IMR-90 (cell line): Measurements from ENCODE around the gene LMBR1L. TPM values are rescaled to one million over a fixed set of nuclear protein-coding genes. Genes with fewer than 3 reads are reported as not detected.

ENCODE experiments used
- ATAC-seq: fragments of 200-7000 bp; cut with Tn5 transposase; 2 replicates; pipeline ENCODE4 v1.9.1; 2020; ENCODE audit warnings: low read depth, mild to moderate bottlenecking, moderate library complexity
- BruUV-seq: library from RNA; stranded (reverse); fragments of 400-500 nt; replicated peaks from 2 replicates; lab custom pipeline; 2021; lab: Mats Ljungman, UMichigan
- CTCF ChIA-PET: fragments of 300-600 bp; formaldehyde crosslinking; extraction: SDS; loops from one replicate; lab custom pipeline; 2021; ENCODE audit warnings: antibody characterized with exemption; lab: Yijun Ruan, JAX
- POLR2A ChIA-PET: fragments of 300-600 bp; sonication (Branson Sonifier 250); formaldehyde crosslinking; loops from one replicate; lab custom pipeline; 2022; ENCODE audit warnings: antibody characterized with exemption; ENCODE audit not compliant: unreplicated experiment; lab: Charles Lee
- DNase-seq: peaks from one replicate; pipeline ENCODE4 v3.0.0; 2013
- H2AFZ ChIP-seq: replicated peaks from 2 replicates; pipeline ENCODE3; 2013; ENCODE audit warnings: low read length, mild to moderate bottlenecking; ENCODE audit not compliant: poor library complexity
- H2AK5ac ChIP-seq: 2 replicates; pipeline ENCODE4 v1.6.1; 2013; ENCODE audit warnings: low read depth, low read length, inconsistent platforms
- H2AK9ac ChIP-seq: replicated peaks from 2 replicates; pipeline ENCODE3; 2013; ENCODE audit warnings: mild to moderate bottlenecking, low read depth, low read length, moderate library complexity; ENCODE audit not compliant: poor library complexity
- H2BK120ac ChIP-seq: 2 replicates; pipeline ENCODE4 v1.6.1; 2013; ENCODE audit warnings: low read depth, low read length, inconsistent platforms
- H2BK15ac ChIP-seq: 3 replicates; pipeline ENCODE4 v1.6.1; 2013; ENCODE audit warnings: low read depth, low read length, inconsistent platforms
- H2BK20ac ChIP-seq: 2 replicates; pipeline ENCODE4 v1.6.1; 2013; ENCODE audit warnings: low read depth, mild to moderate bottlenecking, inconsistent platforms, low read length, moderate library complexity
- H2BK5ac ChIP-seq: 2 replicates; pipeline ENCODE4 v1.6.1; 2013; ENCODE audit warnings: mild to moderate bottlenecking, low read depth, low read length, inconsistent platforms; ENCODE audit not compliant: poor library complexity, severe bottlenecking
- H3K14ac ChIP-seq: replicated peaks from 2 replicates; pipeline ENCODE4 v1.6.1; 2013; ENCODE audit warnings: low read depth, low read length, inconsistent platforms
- H3K18ac ChIP-seq: 2 replicates; pipeline ENCODE4 v1.6.1; 2013; ENCODE audit warnings: low read depth, low read length, control low read depth
- H3K23ac ChIP-seq: 2 replicates; pipeline ENCODE4 v1.6.1; 2013; ENCODE audit warnings: low read depth, low read length, inconsistent platforms
- H3K27ac ChIP-seq: 2 replicates; pipeline ENCODE4 v1.5.1; 2013; ENCODE audit warnings: mild to moderate bottlenecking, control low read depth, low read length; ENCODE audit not compliant: insufficient read depth
- H3K27me3 ChIP-seq: 2 replicates; pipeline ENCODE4 v1.6.1; 2013; ENCODE audit warnings: low read length; ENCODE audit not compliant: control insufficient read depth, insufficient read depth
- H3K36me3 ChIP-seq: 2 replicates; pipeline ENCODE4 v1.6.1; 2013; ENCODE audit warnings: low read length, mixed read lengths; ENCODE audit not compliant: control insufficient read depth, insufficient read depth
- H3K4ac ChIP-seq: 2 replicates; pipeline ENCODE4 v1.6.1; 2013; ENCODE audit warnings: low read depth, low read length, inconsistent platforms
- H3K4me1 ChIP-seq: 2 replicates; pipeline ENCODE4 v1.6.1; 2013; ENCODE audit warnings: low read length, mixed read lengths; ENCODE audit not compliant: control insufficient read depth, insufficient read depth
- H3K4me2 ChIP-seq: 2 replicates; pipeline ENCODE4 v1.6.1; 2013; ENCODE audit warnings: low read depth, mild to moderate bottlenecking, control low read depth, low read length, moderate library complexity
- H3K4me3 ChIP-seq: 2 replicates; pipeline ENCODE4 v1.5.1; 2013; ENCODE audit warnings: low read depth, mild to moderate bottlenecking, control low read depth, low read length, moderate library complexity; ENCODE audit not compliant: insufficient read depth
- H3K56ac ChIP-seq: 2 replicates; pipeline ENCODE4 v1.6.1; 2013; ENCODE audit warnings: low read length, inconsistent platforms; ENCODE audit not compliant: insufficient read depth; ENCODE audit errors: extremely low read depth
- H3K79me1 ChIP-seq, 2 experiments: 2 replicates each; pipeline ENCODE4 v1.6.1; 2013; ENCODE audit warnings: low read length in 2 of 2, inconsistent platforms in 1 of 2, low read depth in 1 of 2
- H3K9ac ChIP-seq: 2 replicates; pipeline ENCODE4 v1.6.1; 2013; ENCODE audit warnings: low read depth, low read length, control low read depth
- H3K9me1 ChIP-seq: 2 replicates; pipeline ENCODE4 v1.6.1; 2013; ENCODE audit warnings: low read length, inconsistent platforms; ENCODE audit not compliant: insufficient read depth
- H3K9me3 ChIP-seq: 2 replicates; pipeline ENCODE4 v1.6.1; 2013; ENCODE audit warnings: low read length; ENCODE audit not compliant: control insufficient read depth, insufficient read depth
- H4K20me1 ChIP-seq: 2 replicates; pipeline ENCODE4 v1.6.1; 2013; ENCODE audit warnings: low read length, inconsistent platforms; ENCODE audit not compliant: insufficient read depth
- H4K5ac ChIP-seq: 2 replicates; pipeline ENCODE4 v1.6.1; 2013; ENCODE audit warnings: mild to moderate bottlenecking, low read depth, low read length, control low read depth
- H4K8ac ChIP-seq, 2 experiments: 2 replicates each; pipeline ENCODE4 v1.6.1; 2013; ENCODE audit warnings: low read depth in 2 of 2, low read length in 2 of 2, control low read depth in 1 of 2, inconsistent platforms in 1 of 2
- H4K91ac ChIP-seq: 2 replicates; pipeline ENCODE4 v1.6.1; 2013; ENCODE audit warnings: low read depth, low read length, inconsistent platforms; ENCODE audit not compliant: insufficient read depth
- BHLHE40 ChIP-seq: fragments of 150-350 bp; IDR thresholded peaks from 2 replicates; pipeline ENCODE4 v1.6.1; 2016; ENCODE audit warnings: mild to moderate bottlenecking, low read depth, low read length
- CEBPB ChIP-seq: IDR thresholded peaks from 2 replicates; pipeline ENCODE4 v1.6.1; 2012; ENCODE audit warnings: low read depth, low read length, improper control_type of control experiment
- CHD1 ChIP-seq: IDR thresholded peaks from 2 replicates; pipeline ENCODE4 v1.6.1; 2012; ENCODE audit warnings: low read depth, low read length, improper control_type of control experiment
- FOS ChIP-seq: fragments of 150-350 bp; IDR thresholded peaks from 2 replicates; pipeline ENCODE4 v1.6.1; 2016; ENCODE audit warnings: low read depth, low read length
- MAFK ChIP-seq: IDR thresholded peaks from 2 replicates; pipeline ENCODE4 v1.6.1; 2012; ENCODE audit warnings: low read depth, low read length, improper control_type of control experiment
- MAZ ChIP-seq: IDR thresholded peaks from 2 replicates; pipeline ENCODE4 v1.6.1; 2012; ENCODE audit warnings: low read depth, mild to moderate bottlenecking, low read length, improper control_type of control experiment, moderate library complexity, borderline replicate concordance
- MXI1 ChIP-seq: IDR thresholded peaks from 2 replicates; pipeline ENCODE4 v1.6.1; 2012; ENCODE audit warnings: low read depth, mild to moderate bottlenecking, low read length, moderate library complexity, borderline replicate concordance
- NFE2L2 ChIP-seq: fragments of 150-350 bp; IDR thresholded peaks from 2 replicates; pipeline ENCODE4 v1.6.1; 2016; ENCODE audit warnings: low read depth, mild to moderate bottlenecking, low read length
- POLR2A ChIP-seq: IDR thresholded peaks from 2 replicates; pipeline ENCODE4 v1.6.1; 2012; ENCODE audit warnings: mild to moderate bottlenecking, low read depth, low read length
- RAD21 ChIP-seq: IDR thresholded peaks from 2 replicates; pipeline ENCODE4 v1.6.1; 2012; ENCODE audit warnings: low read length, improper control_type of control experiment
- RFX5 ChIP-seq: IDR thresholded peaks from 2 replicates; pipeline ENCODE4 v1.8.0; 2012; ENCODE audit warnings: low read depth, mild to moderate bottlenecking, low read length, moderate library complexity
- SMC3 ChIP-seq: fragments of 150-350 bp; IDR thresholded peaks from 2 replicates; pipeline ENCODE4 v1.6.1; 2016; ENCODE audit warnings: low read depth, mild to moderate bottlenecking, antibody characterized with exemption, low read length, moderate library complexity
- USF2 ChIP-seq: fragments of 150-350 bp; IDR thresholded peaks from 2 replicates; pipeline ENCODE4 v1.6.1; 2017; ENCODE audit warnings: mild to moderate bottlenecking, antibody characterized with exemption, low read length, low read depth
- WGBS, 2 experiments: methylation state at CpG; one replicate each; pipeline versions ENCODE4 v1.1.5 to v1.1.7; 2013; ENCODE audit warnings: missing lambda C conversion rate in 2 of 2; ENCODE audit not compliant: insufficient read length in 1 of 2; ENCODE audit errors: extremely low coverage in 2 of 2; 5-methylcytosine and 5-hydroxymethylcytosine counted together
- dilution Hi-C: fragments of 300-500 bp; cut with HindIII; formaldehyde crosslinking; loops from one replicate; pipeline ENCODE4 v1.14.3; 2018; ENCODE audit warnings: low sequenced_read_pairs; ENCODE audit not compliant: unreplicated experiment
- in situ Hi-C: fragments of 300-500 bp; cut with MboI; formaldehyde crosslinking; loops from 3 replicates; pipeline ENCODE4 v1.14.3; 2019; ENCODE audit warnings: low sequenced_read_pairs, inconsistent platforms, mixed read lengths
- intact Hi-C: fragments of 100-400 bp; cut with micrococcal nuclease; formaldehyde crosslinking; loops from 2 replicates; pipeline ENCODE4 v1.10.0; 2022
- polyA plus RNA-seq, 3 experiments: library from polyadenylated mRNA; depleted of rRNA; stranded (reverse); fragments of >200 nt; gene quantifications; 2 replicates each; pipeline ENCODE4 v1.2.3, GENCODE V29; 2012; ENCODE audit warnings: low replicate concordance in 1 of 3
- total RNA-seq: library from RNA; depleted of rRNA; stranded (reverse); fragments of >200 nt; gene quantifications from 2 replicates; pipeline ENCODE4 v1.2.3, GENCODE V29; 2012
- TF ChIP-seq, protein P1 (sequence below): conservative IDR thresholded peaks from 2 replicates; pipeline ENCODE4 v1.5.1; 2012; ENCODE audit warnings: mild to moderate bottlenecking, low read depth, low read length, improper control_type of control experiment

LMBR1L gene
- total and polyA plus RNA-seq, 2 of the 4 experiments (the other 2 are of a cell fraction): 33.0 to 44.6 TPM

DNA sequence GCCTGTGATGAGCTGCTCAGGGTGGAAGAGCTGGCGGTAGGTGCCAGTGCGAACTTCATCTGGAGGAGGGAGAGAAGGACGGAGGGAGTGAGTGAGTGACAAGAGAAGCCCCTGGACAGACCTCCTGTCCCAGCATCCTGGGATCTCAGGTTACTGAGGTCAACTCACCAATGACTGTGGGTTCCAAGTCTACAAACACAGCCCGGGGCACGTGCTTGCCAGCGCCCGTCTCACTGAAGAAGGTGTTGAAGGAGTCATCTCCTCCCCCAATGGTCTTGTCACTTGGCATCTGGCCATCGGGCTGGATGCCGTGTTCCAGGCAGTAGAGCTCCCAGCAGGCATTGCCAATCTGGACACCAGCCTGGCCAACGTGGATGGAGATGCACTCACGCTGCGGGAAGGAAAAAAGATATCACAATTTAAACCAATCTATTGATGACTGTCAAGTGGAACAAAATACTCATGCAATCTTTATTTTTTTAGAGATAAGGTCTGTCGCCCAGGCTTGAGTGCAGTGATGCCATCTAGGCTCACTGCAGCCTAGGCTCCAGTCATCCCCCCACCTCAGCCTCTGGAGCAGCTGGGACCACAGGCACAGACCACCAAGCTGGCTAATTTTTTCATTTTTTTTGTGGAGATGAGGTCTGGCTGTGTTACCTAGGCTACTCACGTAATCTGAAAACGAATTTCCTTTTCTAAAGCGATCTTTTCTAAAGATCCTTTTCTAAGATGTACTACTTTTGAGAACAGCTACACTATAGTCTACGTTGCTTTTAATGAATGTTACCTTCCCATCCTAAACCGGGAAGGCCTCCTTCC lies 18.9 kb upstream of the LMBR1L start:
- peak overlapping the region; percentile 84 for H2AK5ac ChIP-seq
- peak overlapping the region; percentile 77 for H3K14ac ChIP-seq
- in situ Hi-C loops (loop anchor here (10.0 kb wide), 1 partner anchor 55 kb away; the partner anchor contains the start of gene TUBA1A), intact Hi-C loops (loop anchor here (2.0 to 10.0 kb wide), 2 partner anchors 59 to 135 kb away; partner anchors contain the start of genes TUBA1A and TUBA1C), dilution Hi-C loops (no loop called here)
- no peak overlapping the region for H2BK20ac ChIP-seq
- H2AFZ ChIP-seq: peak overlapping the region; percentile 75
- DNase-seq: no peak
- H3K4me3 ChIP-seq: peak overlapping the region; percentile 82
- peak overlapping the region; percentile 69 for H3K27ac ChIP-seq
- WGBS, 2 experiments: no CpG with 5 or more reads among the region's 18 CpGs
- peak overlapping the region; percentile 60; the same call in 1 of the 2 replicates for H4K91ac ChIP-seq
- ChIA-PET CTCF (interaction anchor here (0.5 to 2.8 kb wide), 9 partner anchors 8 to 115 kb away, joined by 3 to 10 read pairs (median 4); no protein-coding TSS in a partner anchor), POLR2A (interaction anchor here (1.1 kb wide), 1 partner anchor 103 kb away, joined by 4 read pairs; no protein-coding TSS in a partner anchor)
- peak overlapping the region; percentile 72 to 82 for H4K8ac ChIP-seq
- no peak overlapping the region for H2BK15ac ChIP-seq
- no peaks in the 10 kb centered on the region for H3K27me3 ChIP-seq
- H3K9me3 ChIP-seq: no peaks in the 10 kb centered on the region
- H3K9ac ChIP-seq: peak overlapping the region; percentile 85
- ATAC-seq: no peak
- no TSS peak for BruUV-seq
- H3K36me3 ChIP-seq: peaks cover 25% of the 10 kb centered on the region
- H3K18ac ChIP-seq: peak overlapping the region; percentile 46; the same call in 1 of the 2 replicates
- H2BK5ac ChIP-seq: peak overlapping the region; percentile 58
- H3K56ac ChIP-seq: peak overlapping the region; percentile 82
- H3K4ac ChIP-seq: peak overlapping the region; percentile 76
- H2BK120ac ChIP-seq: no peak overlapping the region
- peak overlapping the region; percentile 96 for H3K4me2 ChIP-seq
- H4K20me1 ChIP-seq: peaks cover 43% of the 10 kb centered on the region
- peaks cover 7% of the 10 kb centered on the region for H3K4me1 ChIP-seq
- no peaks in the 10 kb centered on the region for H3K9me1 ChIP-seq
- peak overlapping the region; percentile 100 for H2AK9ac ChIP-seq
- peaks cover 6 to 49% of the 10 kb centered on the region in 2 experiments for H3K79me1 ChIP-seq
- peak overlapping the region; percentile 6; the same call in 1 of the 2 replicates for H3K23ac ChIP-seq
- H4K5ac ChIP-seq: peak overlapping the region; percentile 32; the same call in 1 of the 2 replicates
- TF ChIP-seq CHD1: no peak
- no peak for TF ChIP-seq MXI1
- no peak for TF ChIP-seq CEBPB
- TF ChIP-seq BHLHE40: no peak
- no peak for TF ChIP-seq SMC3
- no peak for TF ChIP-seq FOS
- TF ChIP-seq RAD21: no peak
- no peak for TF ChIP-seq POLR2A
- TF ChIP-seq MAFK: no peak
- no peak for TF ChIP-seq MAZ
- TF ChIP-seq, protein P1, sequence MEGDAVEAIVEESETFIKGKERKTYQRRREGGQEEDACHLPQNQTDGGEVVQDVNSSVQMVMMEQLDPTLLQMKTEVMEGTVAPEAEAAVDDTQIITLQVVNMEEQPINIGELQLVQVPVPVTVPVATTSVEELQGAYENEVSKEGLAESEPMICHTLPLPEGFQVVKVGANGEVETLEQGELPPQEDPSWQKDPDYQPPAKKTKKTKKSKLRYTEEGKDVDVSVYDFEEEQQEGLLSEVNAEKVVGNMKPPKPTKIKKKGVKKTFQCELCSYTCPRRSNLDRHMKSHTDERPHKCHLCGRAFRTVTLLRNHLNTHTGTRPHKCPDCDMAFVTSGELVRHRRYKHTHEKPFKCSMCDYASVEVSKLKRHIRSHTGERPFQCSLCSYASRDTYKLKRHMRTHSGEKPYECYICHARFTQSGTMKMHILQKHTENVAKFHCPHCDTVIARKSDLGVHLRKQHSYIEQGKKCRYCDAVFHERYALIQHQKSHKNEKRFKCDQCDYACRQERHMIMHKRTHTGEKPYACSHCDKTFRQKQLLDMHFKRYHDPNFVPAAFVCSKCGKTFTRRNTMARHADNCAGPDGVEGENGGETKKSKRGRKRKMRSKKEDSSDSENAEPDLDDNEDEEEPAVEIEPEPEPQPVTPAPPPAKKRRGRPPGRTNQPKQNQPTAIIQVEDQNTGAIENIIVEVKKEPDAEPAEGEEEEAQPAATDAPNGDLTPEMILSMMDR: no peak
- no peak for TF ChIP-seq USF2
- no peak for TF ChIP-seq RFX5
- TF ChIP-seq NFE2L2: no peak
